H9 (cell line): ENCODE results near the gene SORCS2. TPM values are rescaled to one million over a fixed set of nuclear protein-coding genes. Genes with fewer than 3 reads are reported as not detected.

Experiments
- DNase-seq: peaks from one replicate; pipeline ENCODE4 v3.0.0-alpha.2; 2017
- H2AFZ ChIP-seq: one replicate; pipeline ENCODE4 v1.6.1; 2013; ENCODE audit warnings: mild to moderate bottlenecking, low read length, control low read depth, moderate library complexity
- H2AK5ac ChIP-seq: 2 replicates; pipeline ENCODE4 v1.6.1; 2013; ENCODE audit warnings: low read length, control low read depth, mixed read lengths; ENCODE audit not compliant: insufficient read length
- H2BK120ac ChIP-seq: one replicate; pipeline ENCODE4 v1.6.1; 2013; ENCODE audit warnings: low read depth, mild to moderate bottlenecking, low read length, control low read depth, inconsistent platforms; ENCODE audit not compliant: poor library complexity, severe bottlenecking
- H2BK12ac ChIP-seq: 2 replicates; pipeline ENCODE4 v1.6.1; 2013; ENCODE audit warnings: low read length, control low read depth, mixed read lengths, low read depth; ENCODE audit not compliant: insufficient read length
- H2BK15ac ChIP-seq: 2 replicates; pipeline ENCODE4 v1.6.1; 2013; ENCODE audit warnings: low read depth, low read length, control low read depth
- H2BK20ac ChIP-seq: one replicate; pipeline ENCODE4 v1.6.1; 2013; ENCODE audit warnings: low read depth, mild to moderate bottlenecking, low read length, control low read depth, inconsistent platforms; ENCODE audit not compliant: poor library complexity, severe bottlenecking
- H2BK5ac ChIP-seq: 2 replicates; pipeline ENCODE4 v1.6.1; 2013; ENCODE audit warnings: low read length, control low read depth, mixed read lengths; ENCODE audit not compliant: insufficient read length
- H3K14ac ChIP-seq: 2 replicates; pipeline ENCODE4 v1.6.1; 2013; ENCODE audit warnings: low read length, control low read depth; ENCODE audit not compliant: insufficient read depth
- H3K18ac ChIP-seq: 2 replicates; pipeline ENCODE4 v1.6.1; 2013; ENCODE audit warnings: low read depth, mild to moderate bottlenecking, mixed read lengths, low read length, control low read depth; ENCODE audit not compliant: insufficient read length
- H3K23ac ChIP-seq: 2 replicates; pipeline ENCODE4 v1.6.1; 2013; ENCODE audit warnings: low read length, control low read depth, mixed read lengths, low read depth; ENCODE audit not compliant: insufficient read length
- H3K23me2 ChIP-seq: 2 replicates; pipeline ENCODE4 v1.6.1; 2013; ENCODE audit warnings: low read depth, mild to moderate bottlenecking, mixed read lengths, low read length, control low read depth; ENCODE audit not compliant: insufficient read length, poor library complexity, severe bottlenecking
- H3K27ac ChIP-seq: 2 replicates; pipeline ENCODE4 v1.5.1; 2013; ENCODE audit warnings: low read length, control low read depth, mixed read lengths, low read depth; ENCODE audit not compliant: insufficient read length
- H3K27me3 ChIP-seq: 2 replicates; pipeline ENCODE4 v1.6.1; 2013; ENCODE audit warnings: low read length, control low read depth, inconsistent platforms; ENCODE audit not compliant: insufficient read depth
- H3K4ac ChIP-seq: 2 replicates; pipeline ENCODE4 v1.6.1; 2013; ENCODE audit warnings: low read depth, mild to moderate bottlenecking, control low read depth, inconsistent platforms, low read length, moderate library complexity
- H3K4me1 ChIP-seq: 2 replicates; pipeline ENCODE4 v1.6.1; 2013; ENCODE audit warnings: low read length, control low read depth, inconsistent platforms; ENCODE audit not compliant: insufficient read depth
- H3K4me2 ChIP-seq: 2 replicates; pipeline ENCODE4 v1.6.1; 2013; ENCODE audit warnings: low read length, control low read depth, mixed read lengths; ENCODE audit not compliant: insufficient read length, insufficient read depth
- H3K56ac ChIP-seq: 2 replicates; pipeline ENCODE4 v1.6.1; 2013; ENCODE audit warnings: low read depth, mild to moderate bottlenecking, mixed read lengths, low read length, control low read depth; ENCODE audit not compliant: insufficient read length
- H3K79me1 ChIP-seq: 2 replicates; pipeline ENCODE4 v1.6.1; 2013; ENCODE audit warnings: low read depth, mild to moderate bottlenecking, moderate library complexity, low read length, control low read depth, inconsistent platforms; ENCODE audit not compliant: insufficient read depth, poor library complexity, severe bottlenecking
- H3K79me2 ChIP-seq: 2 replicates; pipeline ENCODE4 v1.6.1; 2013; ENCODE audit warnings: low read length, control low read depth, inconsistent platforms; ENCODE audit not compliant: insufficient read depth
- H3K9ac ChIP-seq: 2 replicates; pipeline ENCODE4 v1.6.1; 2013; ENCODE audit warnings: low read length, control low read depth, mixed read lengths; ENCODE audit not compliant: insufficient read length; ENCODE audit errors: extremely low read depth
- H3K9me3 ChIP-seq: one replicate; pipeline ENCODE4 v1.6.1; 2013; ENCODE audit warnings: low read depth, low read length, inconsistent platforms; ENCODE audit not compliant: control insufficient read depth
- H3T11ph ChIP-seq: one replicate; pipeline ENCODE4 v1.6.1; 2013; ENCODE audit warnings: mild to moderate bottlenecking, low read length, control low read depth, inconsistent platforms
- H4K20me1 ChIP-seq: one replicate; pipeline ENCODE4 v1.6.1; 2013; ENCODE audit not compliant: control insufficient read depth, insufficient read length, insufficient read depth
- H4K5ac ChIP-seq: 2 replicates; pipeline ENCODE4 v1.6.1; 2013; ENCODE audit warnings: low read depth, mild to moderate bottlenecking, mixed read lengths, low read length, control low read depth; ENCODE audit not compliant: insufficient read length
- H4K8ac ChIP-seq: replicated peaks from 2 replicates; pipeline ENCODE4 v1.6.1; 2013; ENCODE audit warnings: low read length, control low read depth, mixed read lengths, low read depth; ENCODE audit not compliant: insufficient read length
- H4K91ac ChIP-seq: 2 replicates; pipeline ENCODE4 v1.6.1; 2013; ENCODE audit warnings: low read depth, mild to moderate bottlenecking, moderate library complexity, mixed read lengths, low read length, control low read depth; ENCODE audit not compliant: insufficient read length
- H3K27ac Mint-ChIP-seq, 3 experiments: 2 replicates in 2 of 3; 3 replicates in 1 of 3; pipeline ENCODE4 v1.8.0; 2020 to 2021; ENCODE audit warnings: mixed read lengths in 3 of 3, mild to moderate bottlenecking in 1 of 3, moderate library complexity in 1 of 3
- H3K27me3 Mint-ChIP-seq: 2 replicates; pipeline ENCODE4 v1.8.0; 2021; ENCODE audit warnings: low read depth, mild to moderate bottlenecking, moderate library complexity, mixed read lengths
- H3K36me3 Mint-ChIP-seq, 3 experiments: 2 replicates in 2 of 3; 3 replicates in 1 of 3; pipeline ENCODE4 v1.8.0; 2020 to 2021; ENCODE audit warnings: low read depth in 3 of 3, mixed read lengths in 3 of 3; ENCODE audit not compliant: insufficient read depth in 1 of 3
- H3K4me1 Mint-ChIP-seq, 2 experiments: 2 replicates each; pipeline ENCODE4 v1.8.0; 2020; ENCODE audit warnings: mixed read lengths in 2 of 2
- H3K4me3 Mint-ChIP-seq, 2 experiments: 2 replicates in 1 of 2; 3 replicates in 1 of 2; pipeline ENCODE4 v1.8.0; 2020 to 2021; ENCODE audit warnings: mild to moderate bottlenecking in 2 of 2, mixed read lengths in 2 of 2, moderate library complexity in 1 of 2
- H3K9me3 Mint-ChIP-seq, 2 experiments: 2 replicates in 1 of 2; 3 replicates in 1 of 2; pipeline ENCODE4 v1.8.0; 2020; ENCODE audit warnings: mild to moderate bottlenecking in 2 of 2, mixed read lengths in 2 of 2, moderate library complexity in 1 of 2
- CTCF ChIP-seq: fragments of 200-600 bp; sonication (generic); conservative IDR thresholded peaks from 3 replicates; pipeline ENCODE4 v1.8.0; 2021; ENCODE audit warnings: antibody characterized with exemption, mild to moderate bottlenecking
- WGBS: extraction: QIAGEN DNeasy Blood & Tissue Kit; methylation state at CpG from one replicate; pipeline ENCODE4 v1.1.7; 2013; ENCODE audit warnings: missing lambda C conversion rate, low lambda C conversion rate, mixed read lengths; ENCODE audit not compliant: insufficient read length; ENCODE audit errors: extremely low coverage; 5-methylcytosine and 5-hydroxymethylcytosine counted together
- total RNA-seq: library from RNA; stranded (reverse); gene quantifications from 2 replicates; pipeline ENCODE4 v1.2.1, GENCODE V29; 2021

Gene SORCS2
- total RNA-seq, 1 experiment from 2014 or later, result 0.57 TPM

- Histone ChIP-seq H3K27ac (no peak overlapping the region), H3K23ac (no peak overlapping the region), H3K4ac (no peak overlapping the region), H3K9ac (no peak overlapping the region), H4K8ac (no peak overlapping the region), H3K23me2 (no peaks in the 10 kb centered on the region), H3K18ac (no peak overlapping the region), H3K27me3 (no peaks in the 10 kb centered on the region), H3T11ph (no peak overlapping the region), H3K56ac (no peak overlapping the region), H2BK15ac (no peak overlapping the region), H2AFZ (no peak overlapping the region), H2BK12ac (no peak overlapping the region), H3K9me3 (no peaks in the 10 kb centered on the region), H4K5ac (no peak overlapping the region), H3K4me1 (no peaks in the 10 kb centered on the region), H2BK20ac (no peak overlapping the region), H2BK120ac (no peak overlapping the region), H2BK5ac (no peak overlapping the region), H4K91ac (no peak overlapping the region), H2AK5ac (no peak overlapping the region), H3K14ac (no peak overlapping the region), H4K20me1 (no peaks in the 10 kb centered on the region), H3K4me2 (no peak overlapping the region), H3K79me2 (no peaks in the 10 kb centered on the region), H3K79me1 (no peaks in the 10 kb centered on the region)
- Mint-ChIP-seq H3K9me3 (peaks cover 6 to 7% of the 10 kb centered on the region in 2 experiments), H3K27ac (no peak overlapping the region), H3K4me3 (no peak overlapping the region), H3K36me3 (peaks cover 0 to 6% (median 0%) of the 10 kb centered on the region in 3 experiments; a peak in 1 of 7 replicates), H3K27me3 (no peaks in the 10 kb centered on the region; the same call in 1 of the 2 replicates), H3K4me1 (no peaks in the 10 kb centered on the region; a peak in 1 of 4 replicates)
- WGBS, result no CpG with 5 or more reads among the region's 15 CpGs
- no peak for DNase-seq
- no peak for TF ChIP-seq CTCF
These were observed 46.9 kb downstream of the SORCS2 start for GRCh38 chr4:7239101-7239820.
